Measurements from ENCODE around the gene APBB3. TPM values are rescaled to one million over a fixed set of nuclear protein-coding genes. Genes with fewer than 3 reads are reported as not detected.

Gene APBB3
- total and polyA plus RNA-seq, 7 experiments from 2014 or later, result 6.3 to 77.8 (median 61.6) TPM

DNA sequence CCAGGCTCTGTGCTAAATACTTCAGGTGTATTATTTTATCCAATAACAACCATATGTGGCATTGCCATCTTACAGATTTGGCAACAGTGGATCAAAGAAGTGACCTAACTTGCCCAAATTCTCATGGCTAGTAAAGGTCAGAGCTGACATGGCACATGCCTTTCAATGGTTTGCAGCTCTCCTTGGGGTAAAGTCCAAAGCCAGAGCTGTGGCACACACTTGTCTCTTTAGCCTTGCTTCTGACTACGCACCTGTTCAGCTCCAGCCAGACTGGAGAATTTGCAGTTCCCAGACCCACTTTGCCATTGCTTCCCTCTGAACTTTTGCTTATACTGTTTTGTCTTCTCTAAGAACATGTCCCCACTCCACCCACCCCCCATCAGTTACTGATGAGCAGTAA is 6.1 kb upstream of the APBB3 start:
- peak overlapping the region; percentile 77 to 99 (median 98) for H3K27ac Mint-ChIP-seq
- intact Hi-C loops (cut with micrococcal nuclease), result no loop called here
- Histone ChIP-seq H3K9me3 (ENCODE audit: control insufficient read depth in 2 of 3, low read length in 3 of 3) (no peaks in the 10 kb centered on the region), H3K36me3 (ENCODE audit: control insufficient read depth in 2 of 3, insufficient read depth in 3 of 3, low read length in 3 of 3) (peaks cover 0 to 30% (median 0%) of the 10 kb centered on the region in 3 experiments), H3K4me3 (ENCODE audit: low read length) (no peak overlapping the region), H3K27me3 (ENCODE audit: control insufficient read depth in 2 of 2, insufficient read depth in 2 of 2, low read length in 2 of 2) (no peaks in the 10 kb centered on the region), H3K27ac (ENCODE audit: low read depth, low read length) (peak overlapping the region; percentile 83), H3K4me1 (ENCODE audit: control insufficient read depth in 2 of 2, insufficient read depth in 2 of 2, low read length in 2 of 2) (peaks cover 11 to 15% of the 10 kb centered on the region in 2 donors)
- H3K36me3 Mint-ChIP-seq, result peaks cover 8 to 42% (median 12%) of the 10 kb centered on the region in 5 donors
- no peaks in the 10 kb centered on the region for H3K9me3 Mint-ChIP-seq
- ATAC-seq (no peak), DNase-seq (no peak)
- H3K4me1 Mint-ChIP-seq, result peaks cover 30 to 56% (median 47%) of the 10 kb centered on the region in 7 donors
- CTCF ChIA-PET, result interaction anchor here (1.2 kb wide), 1 partner anchor 65 kb away, joined by 4 read pairs; no protein-coding TSS in a partner anchor
- H3K4me3 Mint-ChIP-seq, result peak overlapping the region in 2 of 10 donors; percentile 48 to 73
- POLR2A ChIA-PET, result interaction anchor here (1.1 to 16.3 kb wide), 4 partner anchors 8 to 77 kb away, joined by 3 to 248 read pairs (median 9); partner anchors contain the start of genes EIF4EBP3, IK and NDUFA2
- no peaks in the 10 kb centered on the region for H3K27me3 Mint-ChIP-seq

DNA sequence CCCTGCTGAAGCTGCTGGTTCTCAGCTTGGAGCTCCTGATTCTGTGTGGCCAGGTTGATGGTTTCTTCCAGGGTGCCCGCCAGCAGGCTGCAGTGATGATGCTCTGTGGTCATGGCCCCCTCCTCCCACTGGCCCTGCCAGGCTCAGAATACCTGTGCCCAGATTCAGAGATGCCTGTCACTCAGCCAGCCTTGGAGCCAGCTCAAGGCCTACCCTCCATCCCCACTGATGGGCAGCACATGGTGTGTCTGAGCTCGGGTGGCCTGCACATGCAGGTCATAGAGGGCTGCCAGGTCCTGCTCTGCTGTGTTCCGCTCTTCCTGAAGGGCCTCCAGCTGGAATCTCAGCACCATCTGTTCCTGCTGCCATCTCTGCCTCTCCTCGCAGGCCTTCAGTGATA is 5.7 kb upstream of the APBB3 start:
- intact Hi-C loops (cut with micrococcal nuclease), result no loop called here
- peak overlapping the region in 4 of 10 donors; percentile 48 to 87 (median 79) for H3K4me3 Mint-ChIP-seq
- peak overlapping the region; percentile 83 for H3K27ac ChIP-seq (ENCODE audit: low read depth, low read length)

DNA sequence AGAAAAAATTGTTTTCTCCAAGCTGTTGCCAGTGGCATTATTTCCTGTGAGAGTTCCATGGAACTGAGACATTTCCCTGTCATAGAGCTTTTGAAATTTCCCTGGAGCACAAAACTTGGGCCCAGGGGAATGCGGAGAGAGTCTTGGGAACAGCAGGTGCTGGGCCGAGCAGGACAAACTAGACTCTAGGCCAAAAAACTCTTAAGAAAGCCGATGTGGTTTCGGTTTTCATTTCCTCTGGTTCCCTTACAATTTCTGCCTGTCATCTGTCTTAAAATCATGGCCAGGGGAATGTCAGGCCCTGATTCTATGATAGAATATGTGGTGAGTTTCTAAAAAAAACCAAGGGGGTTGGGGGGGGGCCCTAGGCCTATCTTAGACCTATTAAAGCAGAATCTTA is 4.8 kb upstream of the APBB3 start:
- intact Hi-C loops (cut with micrococcal nuclease), result loop anchor here (10.0 kb wide), 1 partner anchor 1046 kb away; the partner anchor contains the start of gene DIAPH1 (in 2 of the 2)
- ChIA-PET CTCF (interaction anchor here (0.8 kb wide), 1 partner anchor 16 kb away, joined by 3 read pairs; no protein-coding TSS in a partner anchor), POLR2A (interaction anchor here (0.6 to 16.3 kb wide), 7 partner anchors 12 to 168 kb away, joined by 3 to 248 read pairs (median 5); partner anchors contain the start of genes CD14, EIF4EBP3, IK and NDUFA2)
- Mint-ChIP-seq H3K27me3 (no peaks in the 10 kb centered on the region), H3K4me3 (peak overlapping the region; percentile 70 to 87 (median 82)), H3K9me3 (no peaks in the 10 kb centered on the region), H3K4me1 (peaks cover 33 to 68% (median 58%) of the 10 kb centered on the region in 7 donors), H3K27ac (peak overlapping the region; percentile 96 to 99 (median 98)), H3K36me3 (peaks cover 8 to 39% (median 16%) of the 10 kb centered on the region in 5 donors)
- DNase-seq, result peak in 1 of 9 donors; percentile 19
- Histone ChIP-seq H3K27ac (ENCODE audit: low read depth, low read length) (peak overlapping the region; percentile 83), H3K36me3 (ENCODE audit: control insufficient read depth in 2 of 3, insufficient read depth in 3 of 3, low read length in 3 of 3) (peaks cover 0 to 30% (median 0%) of the 10 kb centered on the region in 3 experiments), H3K4me1 (ENCODE audit: control insufficient read depth in 2 of 2, insufficient read depth in 2 of 2, low read length in 2 of 2) (peaks cover 18 to 22% of the 10 kb centered on the region in 2 donors), H3K9me3 (ENCODE audit: control insufficient read depth in 2 of 3, low read length in 3 of 3) (no peaks in the 10 kb centered on the region), H3K4me3 (ENCODE audit: low read length) (peak overlapping the region; percentile 9), H3K27me3 (ENCODE audit: control insufficient read depth in 2 of 2, insufficient read depth in 2 of 2, low read length in 2 of 2) (no peaks in the 10 kb centered on the region)
- no peak for ATAC-seq

More for the DNA sequence above, 5.7 kb upstream of the APBB3 start:
- Mint-ChIP-seq H3K9me3 (no peaks in the 10 kb centered on the region), H3K27me3 (no peaks in the 10 kb centered on the region), H3K36me3 (peaks cover 8 to 42% (median 13%) of the 10 kb centered on the region in 5 donors), H3K27ac (peak overlapping the region; percentile 96 to 99 (median 98)), H3K4me1 (peaks cover 33 to 61% (median 51%) of the 10 kb centered on the region in 7 donors)
- Histone ChIP-seq H3K36me3 (ENCODE audit: control insufficient read depth in 2 of 3, insufficient read depth in 3 of 3, low read length in 3 of 3) (peaks cover 0 to 30% (median 0%) of the 10 kb centered on the region in 3 experiments), H3K27me3 (ENCODE audit: control insufficient read depth in 2 of 2, insufficient read depth in 2 of 2, low read length in 2 of 2) (no peaks in the 10 kb centered on the region), H3K4me1 (ENCODE audit: control insufficient read depth in 2 of 2, insufficient read depth in 2 of 2, low read length in 2 of 2) (peaks cover 15 to 19% of the 10 kb centered on the region in 2 donors), H3K9me3 (ENCODE audit: control insufficient read depth in 2 of 3, low read length in 3 of 3) (no peaks in the 10 kb centered on the region), H3K4me3 (ENCODE audit: low read length) (no peak overlapping the region)
- POLR2A ChIA-PET, result interaction anchor here (0.6 to 16.3 kb wide), 7 partner anchors 8 to 77 kb away, joined by 3 to 248 read pairs (median 5); partner anchors contain the start of genes CD14, EIF4EBP3, IK and NDUFA2
- CTCF ChIA-PET, result interaction anchor here (1.2 kb wide), 1 partner anchor 65 kb away, joined by 4 read pairs; no protein-coding TSS in a partner anchor
- ATAC-seq, result no peak
- DNase-seq, result no peak

DNA sequence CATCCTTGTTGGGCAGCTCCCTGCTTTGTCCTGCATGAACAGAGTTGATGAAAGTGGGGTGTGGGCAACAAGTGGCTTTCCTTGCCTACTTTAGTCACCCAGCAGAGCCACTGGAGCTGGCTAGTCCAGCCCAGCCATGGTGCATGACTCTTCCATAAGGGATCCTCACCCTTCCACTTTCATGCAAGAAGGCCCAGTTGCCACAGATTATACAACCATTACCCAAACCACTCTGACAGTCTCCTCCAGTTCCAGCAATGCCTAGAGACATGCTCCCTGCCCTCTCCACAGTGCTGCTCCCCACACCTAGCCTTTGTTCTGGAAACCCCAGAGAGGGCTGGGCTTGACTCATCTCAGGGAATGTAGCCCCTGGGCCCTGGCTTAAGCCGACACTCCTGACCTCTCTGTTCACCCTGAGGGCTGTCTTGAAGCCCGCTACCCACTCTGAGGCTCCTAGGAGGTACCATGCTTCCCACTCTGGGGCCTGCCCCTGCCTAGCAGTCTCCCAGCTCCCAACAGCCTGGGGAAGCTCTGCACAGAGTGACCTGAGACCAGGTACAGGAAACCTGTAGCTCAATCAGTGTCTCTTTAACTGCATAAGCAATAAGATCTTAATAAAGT is 4.2 kb upstream of the APBB3 start:
- H3K4me1 ChIP-seq (ENCODE audit: control insufficient read depth in 2 of 2, insufficient read depth in 2 of 2, low read length in 2 of 2), result peaks cover 21 to 27% of the 10 kb centered on the region in 2 donors

DNA sequence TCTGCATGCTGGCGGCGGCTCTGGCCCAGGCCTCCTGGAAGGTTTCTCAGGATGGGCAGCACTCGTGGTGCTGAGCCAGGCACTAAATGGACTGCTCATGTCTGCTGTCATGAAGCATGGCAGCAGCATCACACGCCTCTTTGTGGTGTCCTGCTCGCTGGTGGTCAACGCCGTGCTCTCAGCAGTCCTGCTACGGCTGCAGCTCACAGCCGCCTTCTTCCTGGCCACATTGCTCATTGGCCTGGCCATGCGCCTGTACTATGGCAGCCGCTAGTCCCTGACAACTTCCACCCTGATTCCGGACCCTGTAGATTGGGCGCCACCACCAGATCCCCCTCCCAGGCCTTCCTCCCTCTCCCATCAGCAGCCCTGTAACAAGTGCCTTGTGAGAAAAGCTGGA is 3.5 kb upstream of the APBB3 start:
- ATAC-seq, result no peak
- Mint-ChIP-seq H3K4me1 (peaks cover 33 to 81% (median 68%) of the 10 kb centered on the region in 7 donors), H3K9me3 (no peaks in the 10 kb centered on the region), H3K27ac (peak overlapping the region in 7 of 9 donors; percentile 31 to 99 (median 96)), H3K4me3 (peak overlapping the region in 2 of 10 donors; percentile 15 to 73), H3K36me3 (peaks cover 3 to 36% (median 12%) of the 10 kb centered on the region in 5 donors), H3K27me3 (no peaks in the 10 kb centered on the region)
- Histone ChIP-seq H3K9me3 (ENCODE audit: control insufficient read depth in 2 of 3, low read length in 3 of 3) (no peaks in the 10 kb centered on the region), H3K27ac (ENCODE audit: low read depth, low read length) (no peak overlapping the region), H3K4me1 (ENCODE audit: control insufficient read depth in 2 of 2, insufficient read depth in 2 of 2, low read length in 2 of 2) (peaks cover 28 to 30% of the 10 kb centered on the region in 2 donors), H3K36me3 (ENCODE audit: control insufficient read depth in 2 of 3, insufficient read depth in 3 of 3, low read length in 3 of 3) (peaks cover 0 to 30% (median 0%) of the 10 kb centered on the region in 3 experiments), H3K27me3 (ENCODE audit: control insufficient read depth in 2 of 2, insufficient read depth in 2 of 2, low read length in 2 of 2) (no peaks in the 10 kb centered on the region), H3K4me3 (ENCODE audit: low read length) (no peak overlapping the region)
- intact Hi-C loops (cut with micrococcal nuclease), result loop anchor here (10.0 kb wide), 1 partner anchor 1047 kb away; the partner anchor contains the start of gene DIAPH1 (in 2 of the 2)
- POLR2A ChIA-PET, result interaction anchor here (1.2 to 16.3 kb wide), 4 partner anchors 10 to 75 kb away, joined by 4 to 248 read pairs (median 6); partner anchors contain the start of genes CD14, EIF4EBP3 and SRA1
- no peak for DNase-seq
- CTCF ChIA-PET, result no interaction called here

More for the DNA sequence above, 4.2 kb upstream of the APBB3 start:
- no peaks in the 10 kb centered on the region for H3K9me3 Mint-ChIP-seq
- peaks cover 8 to 36% (median 16%) of the 10 kb centered on the region in 5 donors for H3K36me3 Mint-ChIP-seq
- peaks cover 33 to 74% (median 63%) of the 10 kb centered on the region in 7 donors for H3K4me1 Mint-ChIP-seq
- H3K27ac ChIP-seq (ENCODE audit: low read depth, low read length), result peak overlapping the region; percentile 83
- CTCF ChIA-PET, result no interaction called here
- H3K4me3 ChIP-seq (ENCODE audit: low read length), result peak overlapping the region; percentile 9
- no peak for ATAC-seq
- H3K27ac Mint-ChIP-seq, result peak overlapping the region; percentile 96 to 99 (median 98)
- no peak for DNase-seq
- H3K27me3 Mint-ChIP-seq, result no peaks in the 10 kb centered on the region
- no peaks in the 10 kb centered on the region for H3K27me3 ChIP-seq (ENCODE audit: control insufficient read depth in 2 of 2, insufficient read depth in 2 of 2, low read length in 2 of 2)
- peaks cover 0 to 30% (median 0%) of the 10 kb centered on the region in 3 experiments for H3K36me3 ChIP-seq (ENCODE audit: control insufficient read depth in 2 of 3, insufficient read depth in 3 of 3, low read length in 3 of 3)
- no peaks in the 10 kb centered on the region for H3K9me3 ChIP-seq (ENCODE audit: control insufficient read depth in 2 of 3, low read length in 3 of 3)
- POLR2A ChIA-PET, result interaction anchor here (0.8 to 16.3 kb wide), 6 partner anchors 11 to 167 kb away, joined by 3 to 248 read pairs (median 4); partner anchors contain the start of genes CD14, EIF4EBP3, IK and NDUFA2
- peak overlapping the region; percentile 21 to 87 (median 82) for H3K4me3 Mint-ChIP-seq
- intact Hi-C loops (cut with micrococcal nuclease), result loop anchor here (10.0 kb wide), 1 partner anchor 1046 kb away; the partner anchor contains the start of gene DIAPH1 (in 2 of the 2)

DNA sequence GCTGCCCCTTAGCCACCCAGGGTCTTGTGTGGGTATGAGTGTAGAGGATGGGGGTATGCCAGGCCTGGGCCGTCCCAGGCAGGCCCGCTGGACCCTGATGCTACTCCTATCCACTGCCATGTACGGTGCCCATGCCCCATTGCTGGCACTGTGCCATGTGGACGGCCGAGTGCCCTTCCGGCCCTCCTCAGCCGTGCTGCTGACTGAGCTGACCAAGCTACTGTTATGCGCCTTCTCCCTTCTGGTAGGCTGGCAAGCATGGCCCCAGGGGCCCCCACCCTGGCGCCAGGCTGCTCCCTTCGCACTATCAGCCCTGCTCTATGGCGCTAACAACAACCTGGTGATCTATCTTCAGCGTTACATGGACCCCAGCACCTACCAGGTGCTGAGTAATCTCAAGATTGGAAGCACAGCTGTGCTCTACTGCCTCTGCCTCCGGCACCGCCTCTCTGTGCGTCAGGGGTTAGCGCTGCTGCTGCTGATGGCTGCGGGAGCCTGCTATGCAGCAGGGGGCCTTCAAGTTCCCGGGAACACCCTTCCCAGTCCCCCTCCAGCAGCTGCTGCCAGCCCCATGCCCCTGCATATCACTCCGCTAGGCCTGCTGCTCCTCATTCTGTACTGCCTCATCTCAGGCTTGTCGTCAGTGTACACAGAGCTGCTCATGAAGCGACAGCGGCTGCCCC is 2.9 kb upstream of the APBB3 start:
- ATAC-seq, result no peak
- no peak for DNase-seq
- Mint-ChIP-seq H3K4me3 (peak overlapping the region in 8 of 10 donors; percentile 17 to 96 (median 44)), H3K4me1 (peaks cover 33 to 86% (median 74%) of the 10 kb centered on the region in 7 donors), H3K27ac (peak overlapping the region; percentile 31 to 99 (median 78)), H3K27me3 (no peaks in the 10 kb centered on the region), H3K9me3 (no peaks in the 10 kb centered on the region), H3K36me3 (peaks cover 3 to 36% (median 12%) of the 10 kb centered on the region in 5 donors)
- intact Hi-C loops (cut with micrococcal nuclease), result loop anchor here (10.0 kb wide), 1 partner anchor 1048 kb away; the partner anchor contains the start of gene DIAPH1 (in 2 of the 2)
- ChIA-PET CTCF (no interaction called here), POLR2A (interaction anchor here (1.1 to 16.3 kb wide), 7 partner anchors 10 to 80 kb away, joined by 3 to 248 read pairs (median 4); partner anchors contain the start of genes CD14, EIF4EBP3, IK and NDUFA2)
- H3K9me3 ChIP-seq (ENCODE audit: control insufficient read depth in 2 of 3, low read length in 3 of 3), result no peaks in the 10 kb centered on the region
- H3K4me3 ChIP-seq (ENCODE audit: low read length), result no peak overlapping the region
- no peak overlapping the region for H3K27ac ChIP-seq (ENCODE audit: low read depth, low read length)
- peaks cover 28 to 30% of the 10 kb centered on the region in 2 donors for H3K4me1 ChIP-seq (ENCODE audit: control insufficient read depth in 2 of 2, insufficient read depth in 2 of 2, low read length in 2 of 2)
- H3K36me3 ChIP-seq (ENCODE audit: control insufficient read depth in 2 of 3, insufficient read depth in 3 of 3, low read length in 3 of 3), result peaks cover 0 to 30% (median 0%) of the 10 kb centered on the region in 3 experiments
- no peaks in the 10 kb centered on the region for H3K27me3 ChIP-seq (ENCODE audit: control insufficient read depth in 2 of 2, insufficient read depth in 2 of 2, low read length in 2 of 2)

Data from naive thymus-derived CD4-positive, alpha-beta T cell (primary cell).